Right atrium auricular region (tissue), 2 donors: ENCODE data around the gene PSME1. TPM values are rescaled to one million over a fixed set of nuclear protein-coding genes. Genes with fewer than 3 reads are reported as not detected.

Experiments
- DNase-seq: peaks from one replicate; pipeline ENCODE4 v3.0.0-alpha.2; 2019; ENCODE audit warnings: low spot score
- H3K27ac ChIP-seq, 2 donors: fragments of 200-600 bp; sonication (generic); 1 replicate in 1 of 2; 2 replicates in 1 of 2; pipeline ENCODE4 v1.5.1; 2016 to 2019
- H3K27me3 ChIP-seq, 2 donors: fragments of 200-600 bp; sonication (generic); one replicate each; pipeline versions ENCODE4 v1.5.1 to v1.6.0; 2017 to 2019
- H3K36me3 ChIP-seq: fragments of 200-600 bp; sonication (generic); one replicate; pipeline ENCODE4 v1.5.1; 2016
- H3K4me1 ChIP-seq, 2 donors: fragments of 200-600 bp; sonication (generic); one replicate each; pipeline versions ENCODE4 v1.5.1 to v1.6.0; 2017 to 2019
- H3K4me3 ChIP-seq, 2 donors: fragments of 200-600 bp; sonication (generic); 1 replicate in 1 of 2; 2 replicates in 1 of 2; pipeline ENCODE4 v1.5.1; 2017 to 2019; ENCODE audit warnings: mild to moderate bottlenecking in 1 of 2, moderate library complexity in 1 of 2
- H3K9me3 ChIP-seq, 2 donors: fragments of 200-600 bp; sonication (generic); one replicate each; pipeline ENCODE4 v1.5.1; 2019
- total RNA-seq, 2 donors: library from RNA; depleted of rRNA; stranded (reverse); fragments of >200 nt; gene quantifications; one replicate each; pipeline ENCODE4 v1.1.0, GENCODE V29; 2016
- TF ChIP-seq, protein P1 (sequence below), 2 donors: fragments of 200-600 bp; sonication (generic); IDR thresholded peaks; one replicate each; pipeline ENCODE4 v1.5.1; 2019; ENCODE audit warnings: antibody characterized with exemption in 2 of 2

PSME1 gene
- total RNA-seq, 2 donors from 2014 or later, result 72.9 to 112 TPM

GRCh38 chr14:24130717-24131548 lies 5.1 kb upstream of the PSME1 start:
- H3K9me3 ChIP-seq, result no peaks in the 10 kb centered on the region
- peak overlapping the region; percentile 39 for H3K4me3 ChIP-seq
- peak overlapping the region; percentile 86 to 94 for H3K27ac ChIP-seq
- TF ChIP-seq, protein P1, sequence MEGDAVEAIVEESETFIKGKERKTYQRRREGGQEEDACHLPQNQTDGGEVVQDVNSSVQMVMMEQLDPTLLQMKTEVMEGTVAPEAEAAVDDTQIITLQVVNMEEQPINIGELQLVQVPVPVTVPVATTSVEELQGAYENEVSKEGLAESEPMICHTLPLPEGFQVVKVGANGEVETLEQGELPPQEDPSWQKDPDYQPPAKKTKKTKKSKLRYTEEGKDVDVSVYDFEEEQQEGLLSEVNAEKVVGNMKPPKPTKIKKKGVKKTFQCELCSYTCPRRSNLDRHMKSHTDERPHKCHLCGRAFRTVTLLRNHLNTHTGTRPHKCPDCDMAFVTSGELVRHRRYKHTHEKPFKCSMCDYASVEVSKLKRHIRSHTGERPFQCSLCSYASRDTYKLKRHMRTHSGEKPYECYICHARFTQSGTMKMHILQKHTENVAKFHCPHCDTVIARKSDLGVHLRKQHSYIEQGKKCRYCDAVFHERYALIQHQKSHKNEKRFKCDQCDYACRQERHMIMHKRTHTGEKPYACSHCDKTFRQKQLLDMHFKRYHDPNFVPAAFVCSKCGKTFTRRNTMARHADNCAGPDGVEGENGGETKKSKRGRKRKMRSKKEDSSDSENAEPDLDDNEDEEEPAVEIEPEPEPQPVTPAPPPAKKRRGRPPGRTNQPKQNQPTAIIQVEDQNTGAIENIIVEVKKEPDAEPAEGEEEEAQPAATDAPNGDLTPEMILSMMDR (IDR thresholded peaks at IDR 0.05), result no peak
- H3K27me3 ChIP-seq, result no peaks in the 10 kb centered on the region
- no peaks in the 10 kb centered on the region for H3K36me3 ChIP-seq
- peaks cover 0 to 35% of the 10 kb centered on the region in 2 donors for H3K4me1 ChIP-seq
- DNase-seq, result no peak

GRCh38 chr14:24131549-24131966 lies 4.4 kb upstream of the PSME1 start:
- Histone ChIP-seq H3K4me1 (peaks cover 0 to 38% of the 10 kb centered on the region in 2 donors), H3K27me3 (no peaks in the 10 kb centered on the region), H3K9me3 (no peaks in the 10 kb centered on the region), H3K36me3 (no peaks in the 10 kb centered on the region), H3K4me3 (peak overlapping the region; percentile 39), H3K27ac (peak overlapping the region; percentile 86 to 94)
- no peak for DNase-seq
- TF ChIP-seq, protein P1 (IDR thresholded peaks at IDR 0.05), result no peak

DNA sequence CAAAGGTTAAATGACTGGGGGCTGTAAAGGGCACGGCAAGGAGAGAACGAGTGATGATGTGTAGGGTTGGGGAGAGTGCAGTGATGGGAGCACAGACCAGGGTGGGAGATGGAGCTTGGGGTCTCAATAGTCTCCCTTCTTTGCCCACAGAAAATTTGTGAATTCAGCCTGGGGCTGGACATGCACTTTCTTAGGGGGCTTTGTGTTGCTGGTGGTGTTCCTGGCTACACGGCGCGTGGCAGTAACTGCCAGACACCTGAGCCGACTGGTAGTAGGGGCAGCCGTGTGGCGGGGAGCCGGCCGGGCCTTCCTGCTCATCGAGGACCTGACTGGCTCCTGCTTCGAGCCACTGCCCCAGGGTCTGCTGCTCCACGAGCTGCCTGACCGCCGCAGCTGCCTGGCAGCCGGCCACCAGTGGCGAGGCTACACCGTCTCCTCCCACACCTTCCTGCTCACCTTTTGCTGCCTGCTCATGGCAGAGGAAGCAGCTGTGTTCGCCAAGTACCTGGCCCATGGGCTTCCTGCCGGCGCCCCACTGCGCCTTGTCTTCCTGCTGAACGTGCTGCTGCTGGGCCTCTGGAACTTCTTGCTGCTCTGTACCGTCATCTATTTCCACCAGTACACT lies 3.8 kb upstream of the PSME1 start:
- Histone ChIP-seq H3K36me3 (no peaks in the 10 kb centered on the region), H3K27me3 (no peaks in the 10 kb centered on the region), H3K9me3 (no peaks in the 10 kb centered on the region), H3K4me1 (peaks cover 0 to 44% of the 10 kb centered on the region in 2 donors), H3K4me3 (peak overlapping the region; percentile 39), H3K27ac (peak overlapping the region; percentile 86 to 94)
- TF ChIP-seq, protein P1 (IDR thresholded peaks at IDR 0.05), result no peak
- no peak for DNase-seq

DNA sequence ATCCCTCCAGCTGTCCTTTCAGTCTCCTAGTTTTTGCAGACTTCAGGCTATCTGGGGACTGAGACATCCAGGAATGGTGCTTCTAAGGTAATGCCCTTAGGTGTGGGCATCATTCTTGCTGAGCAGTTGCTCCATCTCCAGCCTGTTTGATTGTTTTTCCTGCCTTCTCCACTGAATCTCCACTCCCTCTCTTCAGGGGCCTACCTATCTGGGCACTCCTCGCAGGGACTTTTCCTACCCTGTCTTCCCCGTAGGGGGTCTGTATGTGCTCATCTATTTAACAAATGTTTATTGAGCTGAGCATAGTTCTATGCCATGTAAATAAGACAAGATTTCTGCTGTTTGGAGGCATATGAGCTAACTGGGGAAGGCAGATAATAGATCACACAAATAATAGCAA lies 3.0 kb upstream of the PSME1 start:
- H3K9me3 ChIP-seq, result no peaks in the 10 kb centered on the region
- H3K4me3 ChIP-seq, result peak overlapping the region; percentile 39
- H3K4me1 ChIP-seq, result peaks cover 0 to 48% of the 10 kb centered on the region in 2 donors
- H3K27me3 ChIP-seq, result no peaks in the 10 kb centered on the region
- TF ChIP-seq, protein P1 (IDR thresholded peaks at IDR 0.05), result no peak
- peaks cover 4% of the 10 kb centered on the region for H3K36me3 ChIP-seq
- peak overlapping the region; percentile 86 to 94 for H3K27ac ChIP-seq
- no peak for DNase-seq

GRCh38 chr14:24133735-24134134 lies 2.3 kb upstream of the PSME1 start:
- Histone ChIP-seq H3K27ac (no peak overlapping the region), H3K4me1 (peaks cover 0 to 56% of the 10 kb centered on the region in 2 donors), H3K9me3 (no peaks in the 10 kb centered on the region), H3K36me3 (peaks cover 12% of the 10 kb centered on the region), H3K4me3 (no peak overlapping the region), H3K27me3 (no peaks in the 10 kb centered on the region)
- TF ChIP-seq, protein P1 (IDR thresholded peaks at IDR 0.05), result no peak
- DNase-seq, result no peak
